IPS-18a (cell line): ENCODE results near the gene MID2.
"Not testable (repeated sequence)": the region's sequence is repeated elsewhere in the genome, so short reads cannot be mapped to it uniquely, and the experiment has no call there.

ENCODE experiments used
- H3K27ac ChIP-seq: one replicate; pipeline ENCODE4 v1.5.1; 2013; ENCODE audit warnings: low read length
- H3K27me3 ChIP-seq: one replicate; pipeline ENCODE4 v1.6.1; 2013; ENCODE audit warnings: mild to moderate bottlenecking, low read length; ENCODE audit not compliant: control insufficient read depth, insufficient read depth
- H3K36me3 ChIP-seq: one replicate; pipeline ENCODE4 v1.6.1; 2013; ENCODE audit warnings: low read depth, low read length; ENCODE audit not compliant: control insufficient read depth
- H3K4me1 ChIP-seq: one replicate; pipeline ENCODE4 v1.6.1; 2013; ENCODE audit warnings: low read depth, low read length; ENCODE audit not compliant: control insufficient read depth
- H3K4me3 ChIP-seq: one replicate; pipeline ENCODE4 v1.5.1; 2013; ENCODE audit warnings: low read length
- H3K9ac ChIP-seq: one replicate; pipeline ENCODE4 v1.6.1; 2013; ENCODE audit warnings: mild to moderate bottlenecking, low read length, moderate library complexity
- H3K9me3 ChIP-seq: one replicate; pipeline ENCODE4 v1.6.1; 2013; ENCODE audit warnings: low read depth, low read length; ENCODE audit not compliant: control insufficient read depth

Gene MID2

DNA sequence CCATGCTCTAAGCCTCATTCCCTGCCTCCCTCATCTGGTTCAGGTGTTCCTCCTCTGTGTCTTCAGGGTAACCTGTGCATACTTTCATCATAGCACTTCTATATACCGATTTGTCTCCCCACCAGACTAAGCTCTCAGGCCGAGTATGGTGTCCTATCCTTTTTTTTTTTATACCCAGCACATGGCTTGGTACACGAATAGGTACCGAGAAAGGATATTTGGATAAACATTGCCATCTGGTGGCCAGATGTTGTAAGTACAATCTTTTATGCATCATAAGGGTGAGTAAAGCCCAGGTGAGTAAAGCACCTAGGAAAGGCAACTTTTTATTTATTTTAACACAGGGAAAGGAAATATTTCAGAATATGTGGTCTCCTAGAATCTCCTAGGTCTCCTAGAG, 68.4 kb downstream of the MID2 start:
- Histone ChIP-seq H3K27me3 (no peaks in the 10 kb centered on the region), H3K4me3 (no peak overlapping the region), H3K36me3 (no peaks in the 10 kb centered on the region), H3K9ac (no peak overlapping the region), H3K9me3 (peaks cover 8% of the 10 kb centered on the region), H3K4me1 (peaks cover 3% of the 10 kb centered on the region), H3K27ac (no peak overlapping the region)

DNA sequence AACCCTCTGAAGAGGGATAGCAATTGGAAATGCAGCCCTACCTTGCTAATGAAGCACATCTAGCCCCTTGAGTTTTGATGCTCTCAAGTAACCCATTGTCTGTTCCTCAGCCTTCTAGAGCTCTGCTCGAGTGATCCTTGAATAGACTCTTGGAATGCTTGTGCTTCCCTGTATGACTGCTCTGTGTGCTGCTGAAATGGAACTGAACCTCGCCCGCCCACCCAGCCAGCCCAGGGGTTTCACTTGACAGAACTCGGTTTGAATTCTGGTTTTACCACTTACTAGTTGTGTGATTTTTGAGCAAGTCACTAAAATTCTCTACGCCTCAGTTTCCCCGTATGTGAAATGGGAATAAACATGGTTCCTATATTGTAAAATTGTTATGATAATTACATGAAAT, 77.1 kb downstream of the MID2 start:
- H3K4me3 ChIP-seq = no peak overlapping the region
- peaks cover 25% of the 10 kb centered on the region for H3K4me1 ChIP-seq
- H3K36me3 ChIP-seq = no peaks in the 10 kb centered on the region
- H3K27ac ChIP-seq = no peak overlapping the region
- no peak overlapping the region for H3K9ac ChIP-seq
- H3K9me3 ChIP-seq = no peaks in the 10 kb centered on the region
- H3K27me3 ChIP-seq = no peaks in the 10 kb centered on the region

DNA sequence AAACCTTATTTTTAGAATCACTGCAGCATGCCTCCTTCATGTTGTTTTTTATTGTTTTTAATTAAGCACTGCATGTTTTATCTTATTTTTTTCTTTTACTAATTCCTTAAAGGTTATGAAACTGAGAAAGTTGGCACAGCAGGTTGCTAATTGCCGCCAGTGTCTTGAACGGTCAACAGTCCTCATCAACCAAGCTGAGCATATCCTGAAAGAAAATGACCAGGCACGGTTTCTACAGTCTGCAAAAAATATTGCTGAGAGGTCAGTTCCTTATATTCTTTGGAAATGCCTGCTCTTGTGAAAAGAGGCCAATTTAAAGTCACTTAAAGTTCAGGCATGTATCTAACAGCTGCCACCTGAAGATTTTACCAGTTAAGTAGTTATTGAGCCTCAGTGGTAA, 79.7 kb downstream of the MID2 start:
- Histone ChIP-seq H3K4me3 (no peak overlapping the region), H3K27ac (no peak overlapping the region), H3K9ac (no peak overlapping the region), H3K4me1 (peaks cover 9% of the 10 kb centered on the region), H3K9me3 (no peaks in the 10 kb centered on the region), H3K27me3 (no peaks in the 10 kb centered on the region), H3K36me3 (no peaks in the 10 kb centered on the region)

DNA sequence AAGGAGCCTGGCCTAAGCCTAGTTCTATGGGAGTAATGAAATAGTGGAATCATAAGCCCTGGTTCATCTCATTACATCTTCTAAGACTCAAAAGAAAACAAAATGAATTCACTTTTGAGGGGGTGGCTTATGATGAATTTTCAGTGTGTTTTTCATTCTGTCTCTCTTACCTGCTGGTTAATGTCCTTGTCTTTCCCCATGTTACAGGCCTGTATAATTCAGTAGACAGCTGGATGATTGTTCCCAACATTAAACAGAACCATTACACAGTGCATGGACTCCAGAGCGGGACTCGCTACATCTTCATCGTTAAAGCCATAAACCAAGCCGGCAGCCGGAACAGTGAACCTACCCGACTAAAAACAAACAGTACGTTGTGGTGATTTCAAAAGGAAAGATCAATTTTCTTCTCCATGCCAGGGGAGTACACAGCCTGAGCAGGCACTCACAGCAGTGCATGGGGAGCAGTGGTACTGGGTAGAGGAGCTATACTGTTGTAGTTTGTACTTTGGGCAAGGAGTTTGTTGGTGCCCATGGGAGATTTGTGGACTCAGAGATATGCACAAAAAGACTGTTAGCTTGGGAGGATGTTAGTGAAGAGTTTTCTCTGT, 98.6 kb downstream of the MID2 start:
- Histone ChIP-seq H3K27ac (no peak overlapping the region), H3K36me3 (no peaks in the 10 kb centered on the region), H3K9me3 (no peaks in the 10 kb centered on the region), H3K4me1 (peaks cover 14% of the 10 kb centered on the region), H3K9ac (no peak overlapping the region), H3K4me3 (no peak overlapping the region), H3K27me3 (no peaks in the 10 kb centered on the region)

GRCh38 chrX:107934262-107934661, 108.6 kb downstream of the MID2 start:
- no peak overlapping the region for H3K9ac ChIP-seq
- no peaks in the 10 kb centered on the region for H3K27me3 ChIP-seq
- no peaks in the 10 kb centered on the region for H3K36me3 ChIP-seq
- H3K4me1 ChIP-seq = peaks cover 3% of the 10 kb centered on the region
- no peak overlapping the region for H3K4me3 ChIP-seq
- H3K27ac ChIP-seq = no peak overlapping the region
- no peaks in the 10 kb centered on the region for H3K9me3 ChIP-seq

GRCh38 chrX:107935200-107935599, 109.5 kb downstream of the MID2 start:
- no peaks in the 10 kb centered on the region for H3K36me3 ChIP-seq
- H3K4me1 ChIP-seq = peaks cover 3% of the 10 kb centered on the region
- H3K27me3 ChIP-seq = no peaks in the 10 kb centered on the region
- no peaks in the 10 kb centered on the region for H3K9me3 ChIP-seq
- H3K4me3 ChIP-seq = peak overlapping the region; percentile 82
- peak overlapping the region; percentile 59 for H3K9ac ChIP-seq
- no peak overlapping the region for H3K27ac ChIP-seq

GRCh38 chrX:107935664-107936433, 110.2 kb downstream of the MID2 start:
- H3K4me1 ChIP-seq = peaks cover 3% of the 10 kb centered on the region
- H3K4me3 ChIP-seq = peak overlapping the region; percentile 82
- no peaks in the 10 kb centered on the region for H3K9me3 ChIP-seq
- H3K9ac ChIP-seq = peak overlapping the region; percentile 59
- H3K27ac ChIP-seq = no peak overlapping the region
- H3K36me3 ChIP-seq = no peaks in the 10 kb centered on the region
- H3K27me3 ChIP-seq = no peaks in the 10 kb centered on the region

GRCh38 chrX:107936434-107936730, 110.7 kb downstream of the MID2 start:
- Histone ChIP-seq H3K36me3 (no peaks in the 10 kb centered on the region), H3K9me3 (no peaks in the 10 kb centered on the region), H3K27ac (no peak overlapping the region), H3K9ac (peak overlapping the region; percentile 59), H3K4me3 (peak overlapping the region; percentile 82), H3K27me3 (no peaks in the 10 kb centered on the region), H3K4me1 (peaks cover 3% of the 10 kb centered on the region)

DNA sequence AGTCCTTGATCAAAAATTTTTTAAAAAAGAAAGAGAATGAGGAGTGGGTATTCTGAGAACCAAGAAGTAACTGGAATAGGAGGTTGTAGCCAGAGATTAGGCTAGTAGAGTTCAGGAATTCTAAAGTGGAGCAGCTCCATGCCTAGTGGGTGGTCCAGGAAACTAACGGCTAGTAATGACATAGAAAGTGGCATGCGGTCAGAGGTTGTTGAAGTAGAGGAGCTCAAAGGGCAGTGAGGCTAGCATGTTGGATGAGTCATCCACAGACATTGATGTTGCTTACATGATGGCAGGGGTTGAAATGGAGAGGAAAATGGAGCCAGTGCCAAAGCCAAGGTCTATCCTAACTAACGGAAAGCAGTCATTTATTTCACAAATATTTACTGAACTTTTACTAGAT, 114.4 kb downstream of the MID2 start:
- H3K36me3 ChIP-seq = peaks cover 3% of the 10 kb centered on the region
- H3K27me3 ChIP-seq = no peaks in the 10 kb centered on the region

DNA sequence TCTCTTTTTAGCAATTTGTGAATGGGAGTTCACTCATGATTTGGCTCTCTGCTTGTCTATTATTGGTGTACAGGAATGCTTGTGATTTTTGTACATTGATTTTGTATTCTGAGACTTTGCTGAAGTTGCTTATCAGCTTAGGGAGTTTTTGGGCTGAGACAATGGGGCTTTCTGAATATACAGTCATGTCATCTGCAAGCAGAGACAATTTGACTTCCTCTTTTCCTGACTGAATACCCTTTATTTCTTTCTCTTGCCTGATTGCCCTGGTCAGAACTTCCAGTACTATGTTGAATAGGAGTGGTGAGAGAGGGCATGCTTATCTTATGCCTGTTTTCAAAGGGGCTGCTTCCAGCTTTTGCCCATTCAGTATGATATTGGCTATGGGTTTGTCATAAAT, 129.7 kb downstream of the MID2 start:
- H3K4me3 ChIP-seq, H3K9ac ChIP-seq, H3K27ac ChIP-seq, H3K9me3 ChIP-seq, H3K27me3 ChIP-seq, H3K4me1 ChIP-seq, H3K36me3 ChIP-seq: not testable (repeated sequence)

More for the DNA sequence above, 114.4 kb downstream of the MID2 start:
- Histone ChIP-seq H3K4me3 (no peak overlapping the region), H3K9ac (no peak overlapping the region), H3K9me3 (no peaks in the 10 kb centered on the region), H3K4me1 (peaks cover 3% of the 10 kb centered on the region), H3K27ac (no peak overlapping the region)

GRCh38 chrX:107968623-107969022, 143.0 kb downstream of the MID2 start:
- Histone ChIP-seq H3K9me3 (no peaks in the 10 kb centered on the region), H3K4me3 (no peak overlapping the region), H3K36me3 (no peaks in the 10 kb centered on the region), H3K9ac (no peak overlapping the region), H3K27ac (no peak overlapping the region), H3K27me3 (no peaks in the 10 kb centered on the region), H3K4me1 (peaks cover 16% of the 10 kb centered on the region)

- Histone ChIP-seq H3K4me1 (peaks cover 16% of the 10 kb centered on the region), H3K4me3 (no peak overlapping the region), H3K36me3 (no peaks in the 10 kb centered on the region), H3K9ac (no peak overlapping the region), H3K27me3 (no peaks in the 10 kb centered on the region), H3K27ac (no peak overlapping the region), H3K9me3 (no peaks in the 10 kb centered on the region)
Measured at GRCh38 chrX:107970073-107970472, 144.4 kb downstream of the MID2 start.
